ENCODE results near the gene GMDS. TPM values are rescaled to one million over a fixed set of nuclear protein-coding genes. Genes with fewer than 3 reads are reported as not detected.

GMDS gene
- total RNA-seq, 1 experiment from 2014 or later: 7.9 TPM

- Histone ChIP-seq H3K4me1 (replicated peaks) (peaks cover 41% of the 10 kb centered on the region), H3K27me3 (replicated peaks) (no peaks in the 10 kb centered on the region), H3K27ac (no peak overlapping the region), H3K9me3 (replicated peaks) (no peaks in the 10 kb centered on the region), H3K36me3 (no peaks in the 10 kb centered on the region), H3K4me3 (no peak overlapping the region)
- no peak for DNase-seq (ENCODE audit: low read depth in 1 of 2, low spot score in 2 of 2)
These were observed 339.4 kb downstream of the GMDS start for GRCh38 chr6:1906014-1906413.

- DNase-seq (ENCODE audit: low read depth in 1 of 2, low spot score in 2 of 2): no peak
- H3K27me3 ChIP-seq (replicated peaks): no peaks in the 10 kb centered on the region
- H3K9me3 ChIP-seq (replicated peaks): no peaks in the 10 kb centered on the region
- no peaks in the 10 kb centered on the region for H3K36me3 ChIP-seq
- peaks cover 39% of the 10 kb centered on the region for H3K4me1 ChIP-seq (replicated peaks)
- no peak overlapping the region for H3K27ac ChIP-seq
- H3K4me3 ChIP-seq: no peak overlapping the region
These were observed 340.5 kb downstream of the GMDS start for GRCh38 chr6:1904898-1905297.

GRCh38 chr6:1904466-1904799 lies 341.0 kb downstream of the GMDS start:
- peaks cover 36% of the 10 kb centered on the region for H3K4me1 ChIP-seq (replicated peaks)
- H3K9me3 ChIP-seq (replicated peaks): no peaks in the 10 kb centered on the region
- H3K36me3 ChIP-seq: no peaks in the 10 kb centered on the region
- no peak overlapping the region for H3K27ac ChIP-seq
- no peaks in the 10 kb centered on the region for H3K27me3 ChIP-seq (replicated peaks)
- no peak for DNase-seq (ENCODE audit: low read depth in 1 of 2, low spot score in 2 of 2)
- no peak overlapping the region for H3K4me3 ChIP-seq

GRCh38 chr6:1903780-1904465 lies 341.5 kb downstream of the GMDS start:
- Histone ChIP-seq H3K27me3 (replicated peaks) (no peaks in the 10 kb centered on the region), H3K27ac (no peak overlapping the region), H3K9me3 (replicated peaks) (no peaks in the 10 kb centered on the region), H3K4me1 (replicated peaks) (peaks cover 30% of the 10 kb centered on the region), H3K36me3 (no peaks in the 10 kb centered on the region), H3K4me3 (no peak overlapping the region)
- no peak for DNase-seq (ENCODE audit: low read depth in 1 of 2, low spot score in 2 of 2)

- Histone ChIP-seq H3K4me3 (no peak overlapping the region), H3K9me3 (replicated peaks) (no peaks in the 10 kb centered on the region), H3K27ac (peak overlapping the region; percentile 73), H3K36me3 (no peaks in the 10 kb centered on the region), H3K4me1 (replicated peaks) (peaks cover 25% of the 10 kb centered on the region), H3K27me3 (replicated peaks) (no peaks in the 10 kb centered on the region)
- DNase-seq (ENCODE audit: low read depth in 1 of 2, low spot score in 2 of 2): peak; percentile 87 to 94
These were observed 343.8 kb downstream of the GMDS start for GRCh38 chr6:1901556-1901955.

GRCh38 chr6:1896897-1897296 lies 348.5 kb downstream of the GMDS start:
- no peaks in the 10 kb centered on the region for H3K27me3 ChIP-seq (replicated peaks)
- no peak overlapping the region for H3K27ac ChIP-seq
- H3K36me3 ChIP-seq: no peaks in the 10 kb centered on the region
- no peak for DNase-seq (ENCODE audit: low read depth in 1 of 2, low spot score in 2 of 2)
- peaks cover 29% of the 10 kb centered on the region for H3K4me1 ChIP-seq (replicated peaks)
- H3K9me3 ChIP-seq (replicated peaks): no peaks in the 10 kb centered on the region
- no peak overlapping the region for H3K4me3 ChIP-seq

GRCh38 chr6:1895721-1896120 lies 349.7 kb downstream of the GMDS start:
- Histone ChIP-seq H3K4me1 (replicated peaks) (peaks cover 20% of the 10 kb centered on the region), H3K4me3 (no peak overlapping the region), H3K9me3 (replicated peaks) (no peaks in the 10 kb centered on the region), H3K27ac (no peak overlapping the region), H3K27me3 (replicated peaks) (no peaks in the 10 kb centered on the region), H3K36me3 (no peaks in the 10 kb centered on the region)
- no peak for DNase-seq (ENCODE audit: low read depth in 1 of 2, low spot score in 2 of 2)

- Histone ChIP-seq H3K36me3 (no peaks in the 10 kb centered on the region), H3K4me1 (replicated peaks) (peaks cover 16% of the 10 kb centered on the region)
- no peak for DNase-seq (ENCODE audit: low read depth in 1 of 2, low spot score in 2 of 2)
These were observed 350.5 kb downstream of the GMDS start for GRCh38 chr6:1894954-1895353.

GRCh38 chr6:1893470-1894130 lies 351.8 kb downstream of the GMDS start:
- Histone ChIP-seq H3K27ac (no peak overlapping the region), H3K27me3 (replicated peaks) (no peaks in the 10 kb centered on the region)
- DNase-seq (ENCODE audit: low read depth in 1 of 2, low spot score in 2 of 2): no peak

More at GRCh38 chr6:1894954-1895353, 350.5 kb downstream of the GMDS start:
- no peak overlapping the region for H3K27ac ChIP-seq
- H3K9me3 ChIP-seq (replicated peaks): no peaks in the 10 kb centered on the region
- H3K4me3 ChIP-seq: no peak overlapping the region
- no peaks in the 10 kb centered on the region for H3K27me3 ChIP-seq (replicated peaks)

GRCh38 chr6:1892716-1893115 lies 352.7 kb downstream of the GMDS start:
- no peaks in the 10 kb centered on the region for H3K36me3 ChIP-seq
- H3K4me1 ChIP-seq (replicated peaks): peaks cover 16% of the 10 kb centered on the region
- no peaks in the 10 kb centered on the region for H3K27me3 ChIP-seq (replicated peaks)
- H3K27ac ChIP-seq: no peak overlapping the region
- H3K4me3 ChIP-seq: no peak overlapping the region
- no peak for DNase-seq (ENCODE audit: low read depth in 1 of 2, low spot score in 2 of 2)
- no peaks in the 10 kb centered on the region for H3K9me3 ChIP-seq (replicated peaks)

More at GRCh38 chr6:1893470-1894130, 351.8 kb downstream of the GMDS start:
- peaks cover 16% of the 10 kb centered on the region for H3K4me1 ChIP-seq (replicated peaks)
- H3K9me3 ChIP-seq (replicated peaks): no peaks in the 10 kb centered on the region
- H3K36me3 ChIP-seq: no peaks in the 10 kb centered on the region
- H3K4me3 ChIP-seq: no peak overlapping the region

GRCh38 chr6:1890987-1891386 lies 354.4 kb downstream of the GMDS start:
- no peak for DNase-seq (ENCODE audit: low read depth in 1 of 2, low spot score in 2 of 2)
- no peaks in the 10 kb centered on the region for H3K36me3 ChIP-seq
- H3K27ac ChIP-seq: no peak overlapping the region
- H3K4me1 ChIP-seq (replicated peaks): peaks cover 10% of the 10 kb centered on the region
- H3K27me3 ChIP-seq (replicated peaks): no peaks in the 10 kb centered on the region
- H3K9me3 ChIP-seq (replicated peaks): no peaks in the 10 kb centered on the region
- no peak overlapping the region for H3K4me3 ChIP-seq

GRCh38 chr6:1890071-1890470 lies 355.3 kb downstream of the GMDS start:
- no peak overlapping the region for H3K27ac ChIP-seq
- DNase-seq (ENCODE audit: low read depth in 1 of 2, low spot score in 2 of 2): no peak
- H3K9me3 ChIP-seq (replicated peaks): no peaks in the 10 kb centered on the region
- no peaks in the 10 kb centered on the region for H3K36me3 ChIP-seq
- peaks cover 10% of the 10 kb centered on the region for H3K4me1 ChIP-seq (replicated peaks)
- no peaks in the 10 kb centered on the region for H3K27me3 ChIP-seq (replicated peaks)
- H3K4me3 ChIP-seq: no peak overlapping the region

GRCh38 chr6:1885576-1886011 lies 359.8 kb downstream of the GMDS start:
- peaks cover 10% of the 10 kb centered on the region for H3K4me1 ChIP-seq (replicated peaks)
- no peaks in the 10 kb centered on the region for H3K9me3 ChIP-seq (replicated peaks)
- H3K36me3 ChIP-seq: no peaks in the 10 kb centered on the region
- peak in 1 of 2 experiments; percentile 44 for DNase-seq (ENCODE audit: low read depth in 1 of 2, low spot score in 2 of 2)
- H3K4me3 ChIP-seq: no peak overlapping the region
- H3K27me3 ChIP-seq (replicated peaks): no peaks in the 10 kb centered on the region
- no peak overlapping the region; the same call in 1 of the 2 replicates for H3K27ac ChIP-seq

- Histone ChIP-seq H3K4me3 (no peak overlapping the region), H3K9me3 (replicated peaks) (no peaks in the 10 kb centered on the region), H3K27ac (no peak overlapping the region), H3K4me1 (replicated peaks) (peaks cover 10% of the 10 kb centered on the region), H3K27me3 (replicated peaks) (no peaks in the 10 kb centered on the region), H3K36me3 (no peaks in the 10 kb centered on the region)
- no peak for DNase-seq (ENCODE audit: low read depth in 1 of 2, low spot score in 2 of 2)
These were observed 361.1 kb downstream of the GMDS start for GRCh38 chr6:1884313-1884712.
